ENCODE data around the gene BABAM2.
"Not testable (repeated sequence)": the region's sequence is repeated elsewhere in the genome, so short reads cannot be mapped to it uniquely, and the experiment has no call there.

Gene BABAM2

GRCh38 chr2:28327581-28327955 is 437.0 kb downstream of the BABAM2 start:
- H3K27ac ChIP-seq (ENCODE audit: low read depth, low read length), result no peak overlapping the region
- H3K36me3 ChIP-seq (ENCODE audit: control insufficient read depth in 1 of 2, insufficient read depth in 2 of 2, low read length in 2 of 2), result no peaks in the 10 kb centered on the region
- H3K9me3 ChIP-seq (ENCODE audit: control insufficient read depth in 1 of 2, low read length in 2 of 2), result no peaks in the 10 kb centered on the region
- H3K27me3 ChIP-seq (ENCODE audit: control insufficient read depth in 1 of 2, insufficient read depth in 2 of 2, low read length in 2 of 2), result no peaks in the 10 kb centered on the region
- H3K4me3 ChIP-seq (ENCODE audit: low read depth in 1 of 2, low read length in 2 of 2), result no peak overlapping the region
- no peak overlapping the region for H3K9ac ChIP-seq (ENCODE audit: low read depth in 1 of 2, low read length in 2 of 2)
- peaks cover 0 to 6% of the 10 kb centered on the region in 2 donors for H3K4me1 ChIP-seq (ENCODE audit: control insufficient read depth in 1 of 2, insufficient read depth in 2 of 2, low read length in 2 of 2)

GRCh38 chr2:28327956-28328922 is 437.7 kb downstream of the BABAM2 start:
- H3K9ac ChIP-seq (ENCODE audit: low read depth in 1 of 2, low read length in 2 of 2), result no peak overlapping the region
- no peak overlapping the region for H3K4me3 ChIP-seq (ENCODE audit: low read depth in 1 of 2, low read length in 2 of 2)
- no peak overlapping the region for H3K27ac ChIP-seq (ENCODE audit: low read depth, low read length)
- no peaks in the 10 kb centered on the region for H3K9me3 ChIP-seq (ENCODE audit: control insufficient read depth in 1 of 2, low read length in 2 of 2)
- peaks cover 0 to 5% of the 10 kb centered on the region in 2 donors for H3K4me1 ChIP-seq (ENCODE audit: control insufficient read depth in 1 of 2, insufficient read depth in 2 of 2, low read length in 2 of 2)
- H3K27me3 ChIP-seq (ENCODE audit: control insufficient read depth in 1 of 2, insufficient read depth in 2 of 2, low read length in 2 of 2), result no peaks in the 10 kb centered on the region
- no peaks in the 10 kb centered on the region for H3K36me3 ChIP-seq (ENCODE audit: control insufficient read depth in 1 of 2, insufficient read depth in 2 of 2, low read length in 2 of 2)

- H3K27me3 ChIP-seq (ENCODE audit: control insufficient read depth in 1 of 2, insufficient read depth in 2 of 2, low read length in 2 of 2), result no peaks in the 10 kb centered on the region
- H3K27ac ChIP-seq (ENCODE audit: low read depth, low read length), result no peak overlapping the region
- no peak overlapping the region for H3K4me3 ChIP-seq (ENCODE audit: low read depth in 1 of 2, low read length in 2 of 2)
- H3K36me3 ChIP-seq (ENCODE audit: control insufficient read depth in 1 of 2, insufficient read depth in 2 of 2, low read length in 2 of 2), result no peaks in the 10 kb centered on the region
- H3K9ac ChIP-seq (ENCODE audit: low read depth in 1 of 2, low read length in 2 of 2), result no peak overlapping the region
- no peaks in the 10 kb centered on the region for H3K9me3 ChIP-seq (ENCODE audit: control insufficient read depth in 1 of 2, low read length in 2 of 2)
- H3K4me1 ChIP-seq (ENCODE audit: control insufficient read depth in 1 of 2, insufficient read depth in 2 of 2, low read length in 2 of 2), result peaks cover 0 to 5% of the 10 kb centered on the region in 2 donors
Measured at GRCh38 chr2:28329184-28329583, 438.7 kb downstream of the BABAM2 start.

GRCh38 chr2:28330722-28331121 is 440.2 kb downstream of the BABAM2 start:
- not testable (repeated sequence) for H3K27me3 ChIP-seq (ENCODE audit: control insufficient read depth in 1 of 2, insufficient read depth in 2 of 2, low read length in 2 of 2); H3K36me3 ChIP-seq (ENCODE audit: control insufficient read depth in 1 of 2, insufficient read depth in 2 of 2, low read length in 2 of 2); H3K4me3 ChIP-seq (ENCODE audit: low read depth in 1 of 2, low read length in 2 of 2); H3K4me1 ChIP-seq (ENCODE audit: control insufficient read depth in 1 of 2, insufficient read depth in 2 of 2, low read length in 2 of 2); H3K27ac ChIP-seq (ENCODE audit: low read depth, low read length); H3K9me3 ChIP-seq (ENCODE audit: control insufficient read depth in 1 of 2, low read length in 2 of 2); H3K9ac ChIP-seq (ENCODE audit: low read depth in 1 of 2, low read length in 2 of 2)

GRCh38 chr2:28331797-28332196 is 441.3 kb downstream of the BABAM2 start:
- not testable (repeated sequence) for H3K9ac ChIP-seq (ENCODE audit: low read depth in 1 of 2, low read length in 2 of 2); H3K27ac ChIP-seq (ENCODE audit: low read depth, low read length); H3K4me3 ChIP-seq (ENCODE audit: low read depth in 1 of 2, low read length in 2 of 2); H3K36me3 ChIP-seq (ENCODE audit: control insufficient read depth in 1 of 2, insufficient read depth in 2 of 2, low read length in 2 of 2); H3K9me3 ChIP-seq (ENCODE audit: control insufficient read depth in 1 of 2, low read length in 2 of 2); H3K4me1 ChIP-seq (ENCODE audit: control insufficient read depth in 1 of 2, insufficient read depth in 2 of 2, low read length in 2 of 2); H3K27me3 ChIP-seq (ENCODE audit: control insufficient read depth in 1 of 2, insufficient read depth in 2 of 2, low read length in 2 of 2)

- Histone ChIP-seq H3K9me3 (ENCODE audit: control insufficient read depth in 1 of 2, low read length in 2 of 2) (no peaks in the 10 kb centered on the region), H3K27me3 (ENCODE audit: control insufficient read depth in 1 of 2, insufficient read depth in 2 of 2, low read length in 2 of 2) (no peaks in the 10 kb centered on the region), H3K36me3 (ENCODE audit: control insufficient read depth in 1 of 2, insufficient read depth in 2 of 2, low read length in 2 of 2) (no peaks in the 10 kb centered on the region), H3K4me1 (ENCODE audit: control insufficient read depth in 1 of 2, insufficient read depth in 2 of 2, low read length in 2 of 2) (peaks cover 0 to 4% of the 10 kb centered on the region in 2 donors), H3K9ac (ENCODE audit: low read depth in 1 of 2, low read length in 2 of 2) (no peak overlapping the region), H3K4me3 (ENCODE audit: low read depth in 1 of 2, low read length in 2 of 2) (no peak overlapping the region), H3K27ac (ENCODE audit: low read depth, low read length) (no peak overlapping the region)
Measured at GRCh38 chr2:28332696-28333095, 442.2 kb downstream of the BABAM2 start.

- Histone ChIP-seq H3K36me3 (ENCODE audit: control insufficient read depth in 1 of 2, insufficient read depth in 2 of 2, low read length in 2 of 2) (no peaks in the 10 kb centered on the region), H3K9me3 (ENCODE audit: control insufficient read depth in 1 of 2, low read length in 2 of 2) (no peaks in the 10 kb centered on the region), H3K9ac (ENCODE audit: low read depth in 1 of 2, low read length in 2 of 2) (no peak overlapping the region), H3K27me3 (ENCODE audit: control insufficient read depth in 1 of 2, insufficient read depth in 2 of 2, low read length in 2 of 2) (no peaks in the 10 kb centered on the region), H3K27ac (ENCODE audit: low read depth, low read length) (no peak overlapping the region), H3K4me3 (ENCODE audit: low read depth in 1 of 2, low read length in 2 of 2) (no peak overlapping the region), H3K4me1 (ENCODE audit: control insufficient read depth in 1 of 2, insufficient read depth in 2 of 2, low read length in 2 of 2) (peaks cover 0 to 9% of the 10 kb centered on the region in 2 donors)
Measured at GRCh38 chr2:28333606-28334526, 443.3 kb downstream of the BABAM2 start.

GRCh38 chr2:28334527-28334894 is 444.0 kb downstream of the BABAM2 start:
- Histone ChIP-seq H3K9ac (ENCODE audit: low read depth in 1 of 2, low read length in 2 of 2) (no peak overlapping the region), H3K27ac (ENCODE audit: low read depth, low read length) (no peak overlapping the region), H3K27me3 (ENCODE audit: control insufficient read depth in 1 of 2, insufficient read depth in 2 of 2, low read length in 2 of 2) (no peaks in the 10 kb centered on the region)

GRCh38 chr2:28335265-28335664 is 444.7 kb downstream of the BABAM2 start:
- H3K27ac ChIP-seq (ENCODE audit: low read depth, low read length), result not testable (repeated sequence)

More at GRCh38 chr2:28334527-28334894, 444.0 kb downstream of the BABAM2 start:
- Histone ChIP-seq H3K4me1 (ENCODE audit: control insufficient read depth in 1 of 2, insufficient read depth in 2 of 2, low read length in 2 of 2) (peaks cover 0 to 11% of the 10 kb centered on the region in 2 donors), H3K9me3 (ENCODE audit: control insufficient read depth in 1 of 2, low read length in 2 of 2) (no peaks in the 10 kb centered on the region), H3K4me3 (ENCODE audit: low read depth in 1 of 2, low read length in 2 of 2) (no peak overlapping the region), H3K36me3 (ENCODE audit: control insufficient read depth in 1 of 2, insufficient read depth in 2 of 2, low read length in 2 of 2) (peaks cover 0 to 3% of the 10 kb centered on the region in 2 donors)

GRCh38 chr2:28335666-28336065 is 445.1 kb downstream of the BABAM2 start:
- no peaks in the 10 kb centered on the region for H3K27me3 ChIP-seq (ENCODE audit: control insufficient read depth in 1 of 2, insufficient read depth in 2 of 2, low read length in 2 of 2)
- peaks cover 0 to 11% of the 10 kb centered on the region in 2 donors for H3K4me1 ChIP-seq (ENCODE audit: control insufficient read depth in 1 of 2, insufficient read depth in 2 of 2, low read length in 2 of 2)
- H3K9ac ChIP-seq (ENCODE audit: low read depth in 1 of 2, low read length in 2 of 2), result no peak overlapping the region
- no peak overlapping the region for H3K27ac ChIP-seq (ENCODE audit: low read depth, low read length)
- no peaks in the 10 kb centered on the region for H3K9me3 ChIP-seq (ENCODE audit: control insufficient read depth in 1 of 2, low read length in 2 of 2)
- peaks cover 0 to 3% of the 10 kb centered on the region in 2 donors for H3K36me3 ChIP-seq (ENCODE audit: control insufficient read depth in 1 of 2, insufficient read depth in 2 of 2, low read length in 2 of 2)
- H3K4me3 ChIP-seq (ENCODE audit: low read depth in 1 of 2, low read length in 2 of 2), result no peak overlapping the region

More at GRCh38 chr2:28335265-28335664, 444.7 kb downstream of the BABAM2 start:
- not testable (repeated sequence) for H3K27me3 ChIP-seq (ENCODE audit: control insufficient read depth in 1 of 2, insufficient read depth in 2 of 2, low read length in 2 of 2); H3K9me3 ChIP-seq (ENCODE audit: control insufficient read depth in 1 of 2, low read length in 2 of 2); H3K4me3 ChIP-seq (ENCODE audit: low read depth in 1 of 2, low read length in 2 of 2); H3K36me3 ChIP-seq (ENCODE audit: control insufficient read depth in 1 of 2, insufficient read depth in 2 of 2, low read length in 2 of 2); H3K9ac ChIP-seq (ENCODE audit: low read depth in 1 of 2, low read length in 2 of 2)
- peaks cover 0 to 11% of the 10 kb centered on the region in 2 donors for H3K4me1 ChIP-seq (ENCODE audit: control insufficient read depth in 1 of 2, insufficient read depth in 2 of 2, low read length in 2 of 2)
